SK-N-SH treated with all-trans-retinoic acid at 6 μM for 48 hours (cell line): ENCODE data around the gene RASA4B.

ENCODE experiments used
- ATAC-seq: fragments of 200-7000 bp; cut with Tn5 transposase; 3 replicates; pipeline ENCODE4 v1.9.1; 2020; ENCODE audit warnings: mild to moderate bottlenecking, moderate library complexity
- ARNTL ChIP-seq: fragments of 450-650 bp; formaldehyde crosslinking; IDR thresholded peaks from 2 replicates; pipeline ENCODE4 v1.5.0; 2020; ENCODE audit warnings: low read depth, mild to moderate bottlenecking, moderate library complexity, borderline replicate concordance
- BACH2 ChIP-seq: fragments of 250-450 bp; sonication (Bioruptor Pico); IDR thresholded peaks from 2 replicates; pipeline ENCODE4 v1.9.0; 2021; ENCODE audit warnings: mild to moderate bottlenecking, borderline replicate concordance
- CREB5 ChIP-seq: fragments of 250-450 bp; sonication (Bioruptor Pico); IDR thresholded peaks from 2 replicates; pipeline ENCODE4 v1.5.1; 2020; ENCODE audit warnings: low read depth, mild to moderate bottlenecking, moderate library complexity
- CSRNP3 ChIP-seq: fragments of 250-450 bp; sonication (Bioruptor Pico); IDR thresholded peaks from 2 replicates; pipeline ENCODE4 v1.5.1; 2021; ENCODE audit warnings: mild to moderate bottlenecking, moderate library complexity
- ESRRG ChIP-seq: fragments of 250-450 bp; sonication (Bioruptor Pico); IDR thresholded peaks from 2 replicates; pipeline ENCODE4 v1.6.1; 2021; ENCODE audit warnings: mild to moderate bottlenecking
- GLIS3 ChIP-seq: fragments of 250-450 bp; sonication (Bioruptor Pico); IDR thresholded peaks from 2 replicates; pipeline ENCODE4 v1.5.0; 2020; ENCODE audit warnings: mild to moderate bottlenecking, moderate library complexity
- ISL1 ChIP-seq: fragments of 250-450 bp; sonication (Bioruptor Pico); IDR thresholded peaks from 2 replicates; pipeline ENCODE4 v2.1.2; 2022; ENCODE audit warnings: mild to moderate bottlenecking, moderate library complexity
- OSR1 ChIP-seq: fragments of 250-450 bp; sonication (Bioruptor Pico); IDR thresholded peaks from 2 replicates; pipeline ENCODE4 v1.8.0; 2022; ENCODE audit warnings: moderate library complexity, mild to moderate bottlenecking, inconsistent platforms
- PATZ1 ChIP-seq: fragments of 250-450 bp; sonication (Bioruptor Pico); IDR thresholded peaks from 2 replicates; pipeline ENCODE4 v1.8.0; 2020; ENCODE audit warnings: mild to moderate bottlenecking, moderate library complexity, borderline replicate concordance
- PPARA ChIP-seq: fragments of 250-450 bp; sonication (Bioruptor Pico); IDR thresholded peaks from 2 replicates; pipeline ENCODE4 v1.5.0; 2020; ENCODE audit warnings: mild to moderate bottlenecking, borderline replicate concordance
- RARB ChIP-seq: fragments of 250-450 bp; sonication (Bioruptor Pico); IDR thresholded peaks from 2 replicates; pipeline ENCODE4 v1.8.0; 2021; ENCODE audit warnings: mild to moderate bottlenecking, moderate library complexity
- TCF4 ChIP-seq: fragments of 250-450 bp; sonication (Bioruptor Pico); IDR thresholded peaks from 2 replicates; pipeline ENCODE4 v1.8.0; 2021; ENCODE audit warnings: mild to moderate bottlenecking, moderate library complexity, borderline replicate concordance
- TOX ChIP-seq: fragments of 250-450 bp; sonication (Bioruptor Pico); IDR thresholded peaks from 2 replicates; pipeline ENCODE4 v1.8.0; 2021; ENCODE audit warnings: mild to moderate bottlenecking, moderate library complexity, borderline replicate concordance
- TSHZ2 ChIP-seq: fragments of 250-450 bp; sonication (Bioruptor Pico); IDR thresholded peaks from 2 replicates; pipeline ENCODE4 v1.5.0; 2020; ENCODE audit warnings: mild to moderate bottlenecking, moderate library complexity
- ZC3H10 ChIP-seq: fragments of 250-450 bp; sonication (Bioruptor Pico); IDR thresholded peaks from 2 replicates; pipeline ENCODE4 v1.5.1; 2021; ENCODE audit warnings: mild to moderate bottlenecking, moderate library complexity
- ZFP3 ChIP-seq: fragments of 250-450 bp; sonication (Bioruptor Pico); IDR thresholded peaks from 2 replicates; pipeline ENCODE4 v1.5.0; 2020; ENCODE audit warnings: mild to moderate bottlenecking, moderate library complexity
- ZFP30 ChIP-seq: fragments of 450-650 bp; formaldehyde crosslinking; IDR thresholded peaks from 2 replicates; pipeline ENCODE4 v1.5.0; 2022; ENCODE audit warnings: mild to moderate bottlenecking, moderate library complexity
- ZNF565 ChIP-seq: fragments of 450-650 bp; formaldehyde crosslinking; conservative IDR thresholded peaks from 2 replicates; pipeline ENCODE4 v1.5.0; 2020; ENCODE audit warnings: low read depth, mild to moderate bottlenecking, moderate library complexity
- ZNF70 ChIP-seq: fragments of 450-650 bp; formaldehyde crosslinking; IDR thresholded peaks from 2 replicates; pipeline ENCODE4 v1.5.0; 2020; ENCODE audit warnings: mild to moderate bottlenecking, moderate library complexity
- ZNF8 ChIP-seq: fragments of 450-650 bp; formaldehyde crosslinking; IDR thresholded peaks from 2 replicates; pipeline ENCODE4 v1.5.0; 2020; ENCODE audit warnings: mild to moderate bottlenecking, moderate library complexity
- TF ChIP-seq, protein P1 (sequence below): fragments of 250-450 bp; sonication (Bioruptor Pico); IDR thresholded peaks from 2 replicates; pipeline ENCODE4 v1.8.0; 2021; ENCODE audit warnings: low read depth, mild to moderate bottlenecking, moderate library complexity, borderline replicate concordance

RASA4B gene

GRCh38 chr7:102468478-102469350 is 48.9 kb downstream of the RASA4B start (continued):
- TF ChIP-seq TCF4 (CRISPR knock-in tag) (no peak), TOX (CRISPR knock-in tag) (no peak)

GRCh38 chr7:102467581-102468477 is 49.7 kb downstream of the RASA4B start:
- no peak for ATAC-seq
- TF ChIP-seq ZNF8 (CRISPR knock-in tag) (no peak), PPARA (CRISPR knock-in tag) (no peak), ZNF565 (CRISPR knock-in tag) (no peak), TCF4 (CRISPR knock-in tag) (no peak), RARB (no peak), ARNTL (no peak), OSR1 (CRISPR knock-in tag) (no peak), ESRRG (CRISPR knock-in tag) (no peak), ISL1 (CRISPR knock-in tag) (no peak), TSHZ2 (no peak), BACH2 (no peak), CREB5 (CRISPR knock-in tag) (no peak), CSRNP3 (CRISPR knock-in tag) (no peak), TOX (CRISPR knock-in tag) (no peak), ZFP30 (no peak), ZC3H10 (CRISPR knock-in tag) (no peak), PATZ1 (CRISPR knock-in tag) (no peak)

DNA sequence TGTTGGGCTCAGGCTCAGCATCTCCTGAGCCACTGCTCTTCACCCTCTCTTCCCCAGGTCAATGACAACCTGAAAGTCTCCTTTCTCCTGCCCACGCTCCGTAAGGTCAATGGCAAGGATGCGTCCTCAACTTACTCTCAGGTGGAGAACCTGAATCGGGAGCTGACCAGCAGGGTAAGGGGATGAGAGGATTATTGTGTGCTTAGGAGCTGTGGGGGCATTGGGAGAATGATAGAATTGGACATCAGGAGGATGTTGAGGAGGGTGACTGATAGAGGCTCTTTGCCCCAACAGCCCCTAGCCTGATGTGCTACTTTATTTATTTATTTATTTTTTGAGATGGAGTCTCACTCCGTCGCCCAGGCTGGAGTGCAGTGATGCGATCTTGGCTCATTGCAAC is 51.5 kb downstream of the RASA4B start:
- TF ChIP-seq, protein P1, sequence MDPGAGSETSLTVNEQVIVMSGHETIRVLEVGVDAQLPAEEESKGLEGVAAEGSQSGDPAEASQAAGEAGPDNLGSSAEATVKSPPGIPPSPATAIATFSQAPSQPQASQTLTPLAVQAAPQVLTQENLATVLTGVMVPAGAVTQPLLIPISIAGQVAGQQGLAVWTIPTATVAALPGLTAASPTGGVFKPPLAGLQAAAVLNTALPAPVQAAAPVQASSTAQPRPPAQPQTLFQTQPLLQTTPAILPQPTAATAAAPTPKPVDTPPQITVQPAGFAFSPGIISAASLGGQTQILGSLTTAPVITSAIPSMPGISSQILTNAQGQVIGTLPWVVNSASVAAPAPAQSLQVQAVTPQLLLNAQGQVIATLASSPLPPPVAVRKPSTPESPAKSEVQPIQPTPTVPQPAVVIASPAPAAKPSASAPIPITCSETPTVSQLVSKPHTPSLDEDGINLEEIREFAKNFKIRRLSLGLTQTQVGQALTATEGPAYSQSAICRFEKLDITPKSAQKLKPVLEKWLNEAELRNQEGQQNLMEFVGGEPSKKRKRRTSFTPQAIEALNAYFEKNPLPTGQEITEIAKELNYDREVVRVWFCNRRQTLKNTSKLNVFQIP (CRISPR knock-in tag) = no peak
- TF ChIP-seq TCF4 (CRISPR knock-in tag) (no peak), ZNF70 (CRISPR knock-in tag) (no peak), PATZ1 (CRISPR knock-in tag) (no peak), CSRNP3 (CRISPR knock-in tag) (no peak), TOX (CRISPR knock-in tag) (no peak), BACH2 (no peak), ESRRG (CRISPR knock-in tag) (no peak), GLIS3 (CRISPR knock-in tag) (no peak), ZFP3 (CRISPR knock-in tag) (no peak), ZC3H10 (CRISPR knock-in tag) (no peak), ARNTL (no peak)
- ATAC-seq = no peak
